AML-193 (cell line): ENCODE data around the gene SRSF10.
"Not testable (repeated sequence)": the region's sequence is repeated elsewhere in the genome, so short reads cannot be mapped to it uniquely, and the experiment has no call there.

Experiments
- DNase-seq, 2 experiments: peaks; one replicate each; lab custom pipeline; 2025; lab: John Stamatoyannopoulos, UW

The SRSF10 gene

GRCh38 chr1:23997812-23998211, 17.7 kb upstream of the SRSF10 start:
- DNase-seq: no peak

- DNase-seq: no peak
Measured at GRCh38 chr1:23996700-23997229, 16.6 kb upstream of the SRSF10 start.

- DNase-seq: no peak
Measured at GRCh38 chr1:23995431-23995837, 15.3 kb upstream of the SRSF10 start.

GRCh38 chr1:23992011-23992410, 11.9 kb upstream of the SRSF10 start:
- not testable (repeated sequence) for DNase-seq

- DNase-seq: no peak
Measured at GRCh38 chr1:23989263-23989662, 9.1 kb upstream of the SRSF10 start.

- DNase-seq: not testable (repeated sequence)
Measured at GRCh38 chr1:23987038-23987437, 6.9 kb upstream of the SRSF10 start.

GRCh38 chr1:23984417-23985186, 4.5 kb upstream of the SRSF10 start:
- DNase-seq: no peak

- no peak for DNase-seq
Measured at GRCh38 chr1:23980728-23981070, 572 bp upstream of the SRSF10 start.

- no peak for DNase-seq
Measured at GRCh38 chr1:23979387-23979880, 693 bp downstream of the SRSF10 start.

- no peak for DNase-seq
Measured at GRCh38 chr1:23978805-23979204, 1.3 kb downstream of the SRSF10 start.

GRCh38 chr1:23977854-23978191, 2.3 kb downstream of the SRSF10 start:
- no peak for DNase-seq

- no peak for DNase-seq
Measured at GRCh38 chr1:23977187-23977853, 2.8 kb downstream of the SRSF10 start.

- DNase-seq: no peak
Measured at GRCh38 chr1:23967871-23968270, 12.3 kb downstream of the SRSF10 start.

- no peak for DNase-seq
Measured at GRCh38 chr1:23966973-23967493, 13.1 kb downstream of the SRSF10 start.

GRCh38 chr1:23964790-23965740, 15.1 kb downstream of the SRSF10 start:
- peak in 1 of 2 experiments; percentile 33 for DNase-seq

- DNase-seq: no peak
Measured at GRCh38 chr1:23964235-23964668, 15.9 kb downstream of the SRSF10 start.

- no peak for DNase-seq
Measured at GRCh38 chr1:23963617-23964234, 16.4 kb downstream of the SRSF10 start.

- no peak for DNase-seq
Measured at GRCh38 chr1:23960291-23961020, 19.7 kb downstream of the SRSF10 start.

GRCh38 chr1:23959461-23960290, 20.5 kb downstream of the SRSF10 start, which contains the start of gene PNRC2:
TSS of gene PNRC2 (plus strand) at chr1:23959828. CDS start at chr1:23961458, 1,630 bp downstream.
- peak; percentile 89 to 93 for DNase-seq
